ENCODE results near the gene TEX11. TPM values are rescaled to one million over a fixed set of nuclear protein-coding genes. Genes with fewer than 3 reads are reported as not detected.

The TEX11 gene
- total RNA-seq: under 0.01 TPM in 1 of 2 replicates, not detected in the other
- not detected in 2 replicates for polyA plus RNA-seq
- polyA plus RNA-seq (2012): not detected in 2 replicates
- not detected in 2 replicates for polyA minus RNA-seq (ENCODE audit: low replicate concordance)

GRCh38 chrX:70908541-70908940, at the start of gene TEX11:
Gene TEX11 (minus strand): TSS chrX:70908711. CDS start chrX:70907789, 922 bp downstream.
- no peaks in the 10 kb centered on the region for H3K79me2 ChIP-seq (ENCODE audit: control insufficient read depth, insufficient read depth, low read length)
- H3K9ac ChIP-seq (ENCODE audit: insufficient read depth, low read length): no peak within 1 kb of the TSS
- H3K36me3 ChIP-seq (ENCODE audit: control insufficient read depth, insufficient read depth, low read length): no peaks in the 10 kb centered on the region
- H3K27ac ChIP-seq (ENCODE audit: insufficient read depth, low read length): no peak within 1 kb of the TSS
- H3K4me3 ChIP-seq (replicated peaks in 1 of 4; ENCODE audit: control extremely low read depth in 1 of 4, insufficient read depth in 1 of 4, low read depth in 3 of 4, low read length in 4 of 4): no peak within 1 kb of the TSS
- no peaks in the 10 kb centered on the region for H3K4me1 ChIP-seq (ENCODE audit: control insufficient read depth, extremely low read depth, insufficient read depth, low read length)
- H3K27me3 ChIP-seq (ENCODE audit: control insufficient read depth, insufficient read depth, low read length): no peaks in the 10 kb centered on the region
- H4K20me1 ChIP-seq (ENCODE audit: control insufficient read depth, extremely low read depth, insufficient read depth, low read length): no peaks in the 10 kb centered on the region
- H3K9me3 ChIP-seq (ENCODE audit: control insufficient read depth, insufficient read depth, low read depth, low read length): no peaks in the 10 kb centered on the region
- no peak within 1 kb of the TSS for H3K4me2 ChIP-seq (ENCODE audit: extremely low read depth, insufficient read depth, low read length)
- H2AFZ ChIP-seq (ENCODE audit: low read length): no peak within 1 kb of the TSS
- TF ChIP-seq CTCF (conservative IDR thresholded peaks at IDR 0.05 in 1 of 2, IDR thresholded peaks at IDR 0.05 in 1 of 2; ENCODE audit: low read depth in 1 of 2, low read length in 2 of 2) (no peak), EZH2 (IDR thresholded peaks at IDR 0.05; ENCODE audit: low read length, missing control alignments) (no peak)
- DNase-seq (ENCODE audit: low read depth in 2 of 2): no peak

- H4K20me1 ChIP-seq (ENCODE audit: control insufficient read depth, extremely low read depth, insufficient read depth, low read length): no peaks in the 10 kb centered on the region
- no peak overlapping the region for H3K4me2 ChIP-seq (ENCODE audit: extremely low read depth, insufficient read depth, low read length)
- no peak overlapping the region for H3K27ac ChIP-seq (ENCODE audit: insufficient read depth, low read length)
- no peaks in the 10 kb centered on the region for H3K4me1 ChIP-seq (ENCODE audit: control insufficient read depth, extremely low read depth, insufficient read depth, low read length)
- H3K79me2 ChIP-seq (ENCODE audit: control insufficient read depth, insufficient read depth, low read length): no peaks in the 10 kb centered on the region
- no peak overlapping the region for H3K9ac ChIP-seq (ENCODE audit: insufficient read depth, low read length)
- H2AFZ ChIP-seq (ENCODE audit: low read length): no peak overlapping the region
- H3K36me3 ChIP-seq (ENCODE audit: control insufficient read depth, insufficient read depth, low read length): no peaks in the 10 kb centered on the region
- no peaks in the 10 kb centered on the region for H3K9me3 ChIP-seq (ENCODE audit: control insufficient read depth, insufficient read depth, low read depth, low read length)
- DNase-seq (ENCODE audit: low read depth in 2 of 2): no peak
- no peak overlapping the region for H3K4me3 ChIP-seq (replicated peaks in 1 of 4; ENCODE audit: control extremely low read depth in 1 of 4, insufficient read depth in 1 of 4, low read depth in 3 of 4, low read length in 4 of 4)
- TF ChIP-seq EZH2 (IDR thresholded peaks at IDR 0.05; ENCODE audit: low read length, missing control alignments) (no peak), CTCF (conservative IDR thresholded peaks at IDR 0.05 in 1 of 2, IDR thresholded peaks at IDR 0.05 in 1 of 2; ENCODE audit: low read depth in 1 of 2, low read length in 2 of 2) (no peak)
- H3K27me3 ChIP-seq (ENCODE audit: control insufficient read depth, insufficient read depth, low read length): no peaks in the 10 kb centered on the region
Measured at GRCh38 chrX:70954871-70955270, 46.4 kb upstream of the TEX11 start.

DNA sequence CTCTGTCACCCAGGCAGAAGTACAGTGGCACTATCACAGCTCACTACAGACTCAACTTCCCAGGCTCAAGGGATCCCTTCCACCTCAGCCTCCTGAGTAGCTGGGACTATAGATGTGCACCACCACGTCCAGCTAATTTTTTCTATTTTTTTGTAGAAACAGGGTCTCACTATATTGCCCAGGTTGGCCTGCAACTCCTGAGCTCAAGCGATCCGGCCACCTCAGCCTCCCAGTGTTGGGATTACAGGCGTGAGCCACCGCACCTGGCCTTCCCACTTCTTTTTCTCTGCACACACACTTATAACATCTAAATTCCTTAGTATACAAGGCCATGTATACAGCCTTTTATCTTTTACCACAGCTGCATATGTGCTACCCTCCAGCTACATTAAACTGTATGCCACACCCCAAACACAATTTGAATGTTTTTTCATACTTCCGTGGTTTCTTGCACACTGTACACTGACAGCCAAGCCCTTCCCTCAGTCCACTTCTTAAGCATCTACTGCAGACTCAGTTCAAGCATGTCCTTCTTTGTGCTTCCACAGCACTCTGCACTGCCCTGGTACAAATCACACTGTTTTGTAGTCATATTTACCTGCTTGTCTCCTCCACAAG, 15.9 kb upstream of the TEX11 start:
- H3K27ac ChIP-seq (ENCODE audit: insufficient read depth, low read length): no peak overlapping the region
- no peaks in the 10 kb centered on the region for H3K9me3 ChIP-seq (ENCODE audit: control insufficient read depth, insufficient read depth, low read depth, low read length)
- no peaks in the 10 kb centered on the region for H4K20me1 ChIP-seq (ENCODE audit: control insufficient read depth, extremely low read depth, insufficient read depth, low read length)
- no peak overlapping the region for H3K4me2 ChIP-seq (ENCODE audit: extremely low read depth, insufficient read depth, low read length)
- no peaks in the 10 kb centered on the region for H3K79me2 ChIP-seq (ENCODE audit: control insufficient read depth, insufficient read depth, low read length)
- no peak overlapping the region for H3K4me3 ChIP-seq (replicated peaks in 1 of 4; ENCODE audit: control extremely low read depth in 1 of 4, insufficient read depth in 1 of 4, low read depth in 3 of 4, low read length in 4 of 4)
- H3K36me3 ChIP-seq (ENCODE audit: control insufficient read depth, insufficient read depth, low read length): no peaks in the 10 kb centered on the region
- no peak overlapping the region for H3K9ac ChIP-seq (ENCODE audit: insufficient read depth, low read length)
- H3K27me3 ChIP-seq (ENCODE audit: control insufficient read depth, insufficient read depth, low read length): no peaks in the 10 kb centered on the region
- no peak for DNase-seq (ENCODE audit: low read depth in 2 of 2)
- no peak overlapping the region for H2AFZ ChIP-seq (ENCODE audit: low read length)
- no peak for TF ChIP-seq CTCF (conservative IDR thresholded peaks at IDR 0.05 in 1 of 2, IDR thresholded peaks at IDR 0.05 in 1 of 2; ENCODE audit: low read depth in 1 of 2, low read length in 2 of 2)
- no peak for TF ChIP-seq EZH2 (IDR thresholded peaks at IDR 0.05; ENCODE audit: low read length, missing control alignments)
- no peaks in the 10 kb centered on the region for H3K4me1 ChIP-seq (ENCODE audit: control insufficient read depth, extremely low read depth, insufficient read depth, low read length)
